GM10847 (cell line): ENCODE results near the gene PGP.
A peak's percentile ranks its signal among the peaks of the same experiment; 100 is the strongest.

Source experiments
- POLR2A ChIP-seq: IDR thresholded peaks from 2 replicates; pipeline ENCODE4 v1.6.1; 2011; ENCODE audit not compliant: insufficient read length; ENCODE audit errors: extremely low read depth

Gene PGP

GRCh38 chr16:2210386-2211365, 4.0 kb downstream of the PGP start, which contains the start of gene BRICD5:
Gene BRICD5, minus strand, starts transcription at chr16:2210863. Its CDS starts 30 bp downstream, at chr16:2210833.
- no peak for TF ChIP-seq POLR2A

GRCh38 chr16:2210009-2210332, 4.7 kb downstream of the PGP start:
- no peak for TF ChIP-seq POLR2A

DNA sequence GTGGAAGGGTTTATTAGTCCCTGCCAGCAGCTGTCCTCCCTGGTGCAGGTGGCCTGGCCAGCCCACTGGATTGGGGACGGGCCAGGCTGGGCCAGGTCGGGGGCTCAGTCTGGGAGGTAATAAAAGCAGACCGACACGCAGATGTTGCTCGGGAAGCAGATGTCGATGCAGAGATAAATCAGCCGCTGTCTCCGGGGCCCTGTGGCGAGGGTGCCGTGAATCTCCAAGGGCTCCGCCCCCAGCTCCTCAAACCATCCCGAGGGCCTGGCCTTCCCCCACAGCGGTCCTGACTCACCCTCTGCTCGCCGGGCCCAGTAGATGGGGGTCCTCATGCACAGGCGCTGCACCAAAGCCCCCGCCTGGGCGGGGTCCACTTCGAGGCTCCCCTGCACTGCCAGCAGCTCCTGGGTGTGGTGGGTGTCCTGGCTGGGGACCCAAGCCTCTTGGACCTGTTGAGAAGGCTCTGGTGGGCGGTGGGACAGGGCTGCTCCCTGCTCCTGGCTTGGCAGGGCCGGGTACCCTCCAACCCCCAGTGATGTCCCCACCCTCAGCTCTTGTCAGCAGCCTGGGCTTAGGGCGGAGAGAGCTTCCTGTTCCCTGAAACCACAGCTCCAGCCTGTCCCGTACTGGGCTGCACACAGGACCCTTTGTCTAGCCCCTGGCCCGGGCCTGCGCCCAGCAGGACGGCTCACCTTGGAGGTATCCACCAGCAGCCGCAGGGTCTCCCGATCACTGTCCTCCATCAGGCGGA, 5.2 kb downstream of the PGP start:
- TF ChIP-seq POLR2A: no peak

DNA sequence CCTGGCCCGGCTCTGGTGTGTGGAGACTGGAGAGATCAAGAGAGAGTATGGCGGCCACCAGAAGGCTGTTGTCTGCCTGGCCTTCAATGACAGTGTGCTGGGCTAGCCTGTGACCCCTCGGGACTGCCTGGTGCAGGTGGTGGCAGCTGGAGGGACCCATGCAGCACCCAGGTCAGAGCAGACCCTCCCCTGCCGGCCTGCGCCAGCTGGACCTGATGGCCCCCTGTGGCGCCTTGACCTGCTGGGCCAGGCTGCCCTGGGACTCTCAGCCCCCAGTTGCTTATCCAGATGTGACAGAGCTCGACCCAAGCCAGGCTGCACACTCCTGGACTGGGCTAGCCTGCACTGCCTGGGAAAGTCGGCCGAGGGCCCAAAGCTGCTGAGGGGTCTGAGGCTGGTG, 5.9 kb downstream of the PGP start:
- no peak for TF ChIP-seq POLR2A

DNA sequence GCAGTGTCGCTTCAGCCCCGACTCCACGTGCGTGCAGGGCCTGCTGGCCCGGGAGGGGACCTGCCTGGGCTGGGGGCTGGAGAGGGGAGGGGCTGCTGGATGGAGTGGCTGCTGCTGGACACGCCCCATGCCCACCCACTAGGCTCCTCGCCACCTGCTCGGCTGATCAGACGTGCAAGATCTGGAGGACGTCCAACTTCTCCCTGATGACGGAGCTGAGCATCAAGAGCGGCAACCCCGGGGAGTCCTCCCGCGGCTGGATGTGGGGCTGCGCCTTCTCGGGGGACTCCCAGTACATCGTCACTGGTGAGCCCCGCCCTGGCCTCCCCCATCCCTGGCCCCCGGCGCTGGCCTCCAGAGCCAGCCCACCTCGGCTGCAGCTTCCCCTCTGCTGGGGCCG, 6.3 kb downstream of the PGP start:
- TF ChIP-seq POLR2A: no peak

DNA sequence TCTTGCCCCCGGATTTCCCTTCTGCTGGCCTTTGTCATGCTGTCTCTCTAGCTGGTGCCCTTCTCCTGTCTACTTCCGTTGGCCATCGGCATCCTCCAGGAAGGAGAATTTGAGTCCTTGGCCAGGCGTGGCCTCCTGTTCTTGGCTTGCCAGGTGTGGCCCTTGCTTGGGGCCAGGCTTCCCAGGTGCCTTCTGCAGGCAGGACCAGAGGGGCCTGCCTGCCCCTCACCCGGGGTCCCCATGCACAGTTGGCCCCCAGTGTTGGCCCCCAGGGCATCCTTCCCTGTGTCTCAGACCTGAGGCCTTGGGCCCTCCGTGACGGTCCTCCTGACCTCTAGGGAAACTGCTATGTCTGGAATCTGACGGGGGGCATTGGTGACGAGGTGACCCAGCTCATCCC, 6.8 kb downstream of the PGP start:
- no peak for TF ChIP-seq POLR2A

DNA sequence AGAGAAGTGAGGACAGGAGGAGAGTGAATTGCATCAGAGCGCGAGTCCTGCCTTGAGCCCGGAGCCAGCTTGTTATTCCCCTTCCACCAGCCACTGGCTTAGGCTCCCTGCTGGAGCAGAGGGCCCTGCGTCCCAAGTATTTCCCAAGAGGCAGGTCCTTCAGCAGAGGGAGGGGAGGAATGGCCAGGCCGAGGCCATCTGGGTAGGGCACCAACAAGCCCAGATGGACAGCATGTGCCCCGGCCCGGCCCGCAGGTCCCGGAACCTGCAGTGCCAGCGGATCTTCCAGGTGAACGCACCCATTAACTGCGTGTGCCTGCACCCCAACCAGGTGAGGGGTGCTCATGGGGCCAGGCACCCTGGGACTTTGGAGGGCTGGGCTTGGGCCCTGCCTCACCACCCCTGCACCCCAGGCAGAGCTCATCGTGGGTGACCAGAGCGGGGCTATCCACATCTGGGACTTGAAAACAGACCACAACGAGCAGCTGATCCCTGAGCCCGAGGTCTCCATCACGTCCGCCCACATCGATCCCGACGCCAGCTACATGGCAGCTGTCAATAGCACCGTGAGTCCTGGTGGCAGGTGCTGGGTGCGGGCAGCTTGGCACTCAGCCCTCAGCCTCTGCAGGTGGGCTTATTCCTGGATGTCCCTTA, 7.7 kb downstream of the PGP start:
- TF ChIP-seq POLR2A: no peak

DNA sequence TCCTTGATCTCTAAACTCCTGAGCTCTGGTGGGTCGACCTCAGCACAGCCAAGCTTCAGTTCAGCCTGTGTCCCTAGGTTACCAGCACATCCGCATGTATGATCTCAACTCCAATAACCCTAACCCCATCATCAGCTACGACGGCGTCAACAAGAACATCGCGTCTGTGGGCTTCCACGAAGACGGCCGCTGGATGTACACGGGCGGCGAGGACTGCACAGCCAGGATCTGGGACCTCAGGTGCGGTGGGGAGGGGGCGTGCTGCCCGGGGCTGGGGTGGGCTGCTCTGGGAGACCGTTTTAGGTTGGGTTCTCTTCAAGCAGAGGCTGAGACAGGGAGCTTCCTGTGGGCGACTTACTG, 8.2 kb downstream of the PGP start:
- no peak for TF ChIP-seq POLR2A

- TF ChIP-seq POLR2A: no peak
Measured at GRCh38 chr16:2205967-2206313, 8.7 kb downstream of the PGP start.

GRCh38 chr16:2205104-2205966, 9.3 kb downstream of the PGP start, which contains the start of gene MLST8:
Gene MLST8, plus strand, starts transcription at chr16:2205454. Its CDS starts 632 bp downstream, at chr16:2206086.
- peak; percentile 90 for TF ChIP-seq POLR2A

DNA sequence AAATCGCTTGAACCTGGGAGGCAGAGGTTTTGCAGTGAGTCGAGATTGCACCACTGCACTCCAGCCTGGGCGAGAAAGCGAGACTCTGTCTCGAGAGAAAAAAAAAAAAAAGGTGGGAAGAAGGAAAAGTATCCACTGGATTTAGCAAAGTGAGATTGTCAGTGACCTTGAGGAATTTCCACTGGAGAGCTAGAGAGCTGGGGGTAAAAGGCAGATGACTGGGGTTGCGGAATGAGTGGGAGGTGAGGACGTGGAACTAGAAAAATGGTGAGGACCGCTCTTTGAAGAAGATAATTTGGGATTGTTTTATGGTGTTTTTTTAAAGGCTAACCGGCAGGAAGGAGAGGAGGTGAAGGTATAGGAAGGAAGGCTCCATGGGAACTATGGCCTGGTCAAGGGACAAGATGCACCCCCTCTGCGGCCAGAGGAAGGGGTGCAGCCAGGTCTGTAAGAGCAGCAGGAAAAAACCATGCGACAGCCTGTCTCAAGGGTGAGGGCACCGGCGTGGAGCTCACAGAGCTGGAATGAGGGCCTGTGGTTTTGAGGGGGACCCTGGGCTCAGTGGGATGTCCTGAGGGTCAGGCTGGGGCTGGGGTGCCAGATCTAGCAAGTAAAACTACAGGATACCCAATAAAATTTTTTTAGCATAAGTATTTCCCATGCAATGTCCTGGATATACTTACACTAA, 10.1 kb downstream of the PGP start:
- TF ChIP-seq POLR2A: no peak

DNA sequence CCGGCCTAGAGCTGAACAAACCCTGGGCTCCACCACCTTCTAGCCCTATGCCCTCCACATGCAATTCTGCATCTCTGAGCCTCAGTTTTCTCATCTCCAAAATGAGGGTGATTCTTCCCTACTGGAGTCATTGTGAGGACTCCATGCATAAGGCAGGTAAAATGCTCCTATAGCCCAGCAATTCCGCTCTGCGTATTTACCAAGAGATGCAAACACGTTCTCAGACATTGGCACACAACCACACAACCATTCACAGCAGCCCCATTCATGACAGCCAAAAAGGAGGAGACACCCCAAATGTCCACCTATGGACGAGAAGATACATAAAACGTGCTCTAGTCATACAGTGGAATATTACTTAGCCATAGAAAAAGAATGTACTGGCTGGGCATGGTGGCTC, 14.3 kb downstream of the PGP start:
- no peak for TF ChIP-seq POLR2A

DNA sequence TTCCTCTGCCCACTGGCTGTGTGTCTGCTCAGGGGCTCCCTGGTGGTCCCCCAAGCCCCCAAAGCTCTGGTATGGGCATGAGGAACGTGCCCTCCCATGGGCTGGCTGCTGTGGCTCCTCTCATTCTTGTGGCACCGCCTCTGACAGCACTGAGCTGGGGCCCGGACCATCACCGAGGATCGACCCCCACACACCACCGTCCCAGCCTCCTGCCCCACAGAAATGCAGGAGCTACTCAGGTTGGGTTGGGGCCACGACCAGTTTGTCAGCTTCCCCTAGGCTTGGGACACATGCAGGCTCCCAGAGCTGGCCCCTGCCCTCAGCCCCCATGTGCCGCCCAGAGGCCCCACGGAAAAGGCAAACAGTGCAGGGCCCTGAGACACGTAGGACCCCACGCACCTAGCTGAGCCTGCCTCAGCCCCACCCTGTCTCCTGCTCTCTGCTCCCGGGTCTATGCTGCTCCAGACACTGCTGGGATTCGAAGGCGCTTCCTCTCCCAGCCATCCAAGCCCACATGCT, 15.0 kb downstream of the PGP start:
- no peak for TF ChIP-seq POLR2A

GRCh38 chr16:2199095-2199494, 15.5 kb downstream of the PGP start:
- TF ChIP-seq POLR2A: no peak
